Esophagus muscularis mucosa (tissue), 4 donors: ENCODE results near the gene KLHDC4.

ENCODE experiments used
- CTCF ChIP-seq, 3 experiments: fragments of 200-600 bp in 2 of 3; fragments of 450-650 bp in 1 of 3; sonication (generic) in 2 of 3; IDR thresholded peaks; one replicate each; pipeline ENCODE4 v1.5.1; 2017 to 2019; ENCODE audit warnings: antibody characterized with exemption in 3 of 3, mild to moderate bottlenecking in 2 of 3, moderate library complexity in 1 of 3
- EP300 ChIP-seq: sonication (generic); formaldehyde crosslinking; IDR thresholded peaks from one replicate; pipeline ENCODE4 v1.6.1; 2017; ENCODE audit warnings: antibody characterized with exemption
- POLR2A ChIP-seq: fragments of 450-650 bp; IDR thresholded peaks from one replicate; pipeline ENCODE4 v1.6.1; 2017; ENCODE audit warnings: antibody characterized with exemption, moderate library complexity, mild to moderate bottlenecking, low read depth

- TF ChIP-seq CTCF (IDR thresholded peaks at IDR 0.05) (no peak), POLR2A (no peak), EP300 (no peak)
These were observed 80.0 kb downstream of the KLHDC4 start for GRCh38 chr16:87685766-87686165.
